ENCODE data around the gene IL2RG.

IL2RG gene

GRCh38 chrX:71107762-71108360 lies 3.5 kb downstream of the IL2RG start:
- DNase-seq, result no peak

- no peak for DNase-seq
These were observed 4.1 kb downstream of the IL2RG start for GRCh38 chrX:71107245-71107644.

GRCh38 chrX:71106427-71106826 lies 5.0 kb downstream of the IL2RG start, which contains the start of gene CXorf65:
CXorf65 (minus strand) TSS chrX:71106740; CDS start chrX:71106556, 184 bp downstream.
- DNase-seq, result no peak

GRCh38 chrX:71105628-71106027 lies 5.7 kb downstream of the IL2RG start:
- no peak for DNase-seq

- no peak for DNase-seq
These were observed 8.0 kb downstream of the IL2RG start for GRCh38 chrX:71103110-71103983.

GRCh38 chrX:71102292-71102691 lies 9.1 kb downstream of the IL2RG start:
- DNase-seq, result no peak

GRCh38 chrX:71100581-71101505 lies 10.5 kb downstream of the IL2RG start:
- no peak for DNase-seq

- DNase-seq, result no peak
These were observed 11.6 kb downstream of the IL2RG start for GRCh38 chrX:71099736-71100135.

GRCh38 chrX:71098951-71099506 lies 12.3 kb downstream of the IL2RG start:
- DNase-seq, result no peak

GRCh38 chrX:71098302-71098701 lies 13.1 kb downstream of the IL2RG start:
- no peak for DNase-seq

GRCh38 chrX:71096760-71097032 lies 14.7 kb downstream of the IL2RG start:
- no peak for DNase-seq

- DNase-seq, result no peak
These were observed 15.2 kb downstream of the IL2RG start for GRCh38 chrX:71095981-71096759.

GRCh38 chrX:71095555-71095980 lies 15.8 kb downstream of the IL2RG start, which contains the start of gene FOXO4:
FOXO4 (plus strand) TSS chrX:71095851; CDS start chrX:71096529, 678 bp downstream.
- peak; percentile 17 for DNase-seq

GRCh38 chrX:71095033-71095432 lies 16.3 kb downstream of the IL2RG start:
- no peak for DNase-seq

GRCh38 chrX:71091263-71091662 lies 20.1 kb downstream of the IL2RG start:
- no peak for DNase-seq

- no peak for DNase-seq
These were observed 25.5 kb downstream of the IL2RG start for GRCh38 chrX:71085900-71086299.

GRCh38 chrX:71082822-71083221 lies 28.6 kb downstream of the IL2RG start:
- no peak for DNase-seq

- DNase-seq, result no peak
These were observed 29.2 kb downstream of the IL2RG start for GRCh38 chrX:71082124-71082647.

- no peak for DNase-seq
These were observed 29.9 kb downstream of the IL2RG start for GRCh38 chrX:71081330-71082123.

- no peak for DNase-seq
These were observed 40.8 kb downstream of the IL2RG start for GRCh38 chrX:71070531-71070930.
